Measurements from ENCODE around the gene NEK6. TPM values are rescaled to one million over a fixed set of nuclear protein-coding genes. Genes with fewer than 3 reads are reported as not detected.

The NEK6 gene
- total RNA-seq, 2 experiments from 2014 or later = 0.89 to 1.7 TPM

DNA sequence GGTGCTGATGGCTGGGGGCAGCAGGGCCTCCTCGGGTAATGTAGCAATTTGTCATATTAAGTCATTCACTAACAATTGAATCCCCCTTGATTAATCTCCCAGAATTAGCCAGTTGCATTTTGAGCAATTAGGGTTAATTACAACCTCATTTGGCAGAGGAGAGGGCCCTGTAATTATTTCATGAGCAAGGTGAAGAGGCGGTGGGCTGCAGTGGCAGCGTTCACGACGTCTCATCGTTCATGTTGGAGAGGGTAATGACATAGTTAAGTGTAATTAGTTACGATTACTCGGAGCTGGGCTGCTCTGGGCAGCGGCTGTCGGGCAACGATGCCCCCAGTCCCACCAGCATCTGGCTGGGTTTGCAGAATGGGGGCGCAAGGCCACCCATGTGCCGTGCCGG, 46.0 kb downstream of the NEK6 start:
- H3K4me1 Mint-ChIP-seq (ENCODE audit: low read depth) = no peaks in the 10 kb centered on the region
- intact Hi-C loops (cut with DNase I, micrococcal nuclease) = no loop called here
- Histone ChIP-seq H3K36me3 (ENCODE audit: insufficient read depth, low read length) (peaks cover 16% of the 10 kb centered on the region), H3K9me3 (ENCODE audit: control insufficient read depth in 1 of 2, insufficient read depth in 1 of 2, low read length in 2 of 2) (no peaks in the 10 kb centered on the region), H3K27ac (ENCODE audit: low read depth in 1 of 2, low read length in 2 of 2) (no peak overlapping the region), H3K4me1 (ENCODE audit: insufficient read depth, low read length) (no peaks in the 10 kb centered on the region), H3K4me3 (ENCODE audit: low read length) (no peak overlapping the region), H3K27me3 (ENCODE audit: control insufficient read depth in 1 of 2, insufficient read depth in 2 of 2, low read length in 2 of 2) (no peaks in the 10 kb centered on the region)
- no peaks in the 10 kb centered on the region for H3K27me3 Mint-ChIP-seq
- ATAC-seq (ENCODE audit: poor library complexity) (no peak), DNase-seq (no peak)
- POLR2A ChIA-PET = no interaction called here
- H3K9me3 Mint-ChIP-seq = no peaks in the 10 kb centered on the region
- no peaks in the 10 kb centered on the region for H3K36me3 Mint-ChIP-seq (ENCODE audit: low read depth)
- CTCF ChIA-PET = no interaction called here
- TF ChIP-seq CTCF (IDR thresholded peaks at IDR 0.05) = no peak
- H3K27ac Mint-ChIP-seq = no peak overlapping the region
- H3K4me3 Mint-ChIP-seq = no peak overlapping the region

GRCh38 chr9:124304285-124304684, 46.5 kb downstream of the NEK6 start:
- ChIA-PET POLR2A (no interaction called here), CTCF (no interaction called here)
- Histone ChIP-seq H3K27me3 (ENCODE audit: control insufficient read depth in 1 of 2, insufficient read depth in 2 of 2, low read length in 2 of 2) (no peaks in the 10 kb centered on the region), H3K27ac (ENCODE audit: low read depth in 1 of 2, low read length in 2 of 2) (no peak overlapping the region), H3K4me1 (ENCODE audit: insufficient read depth, low read length) (no peaks in the 10 kb centered on the region), H3K36me3 (ENCODE audit: insufficient read depth, low read length) (peaks cover 16% of the 10 kb centered on the region), H3K4me3 (ENCODE audit: low read length) (no peak overlapping the region), H3K9me3 (ENCODE audit: control insufficient read depth in 1 of 2, insufficient read depth in 1 of 2, low read length in 2 of 2) (no peaks in the 10 kb centered on the region)
- no peak for TF ChIP-seq CTCF (IDR thresholded peaks at IDR 0.05)
- no peak overlapping the region for H3K27ac Mint-ChIP-seq
- H3K36me3 Mint-ChIP-seq (ENCODE audit: low read depth) = no peaks in the 10 kb centered on the region
- ATAC-seq (ENCODE audit: poor library complexity) (no peak), DNase-seq (no peak)
- no peaks in the 10 kb centered on the region for H3K4me1 Mint-ChIP-seq (ENCODE audit: low read depth)
- no peaks in the 10 kb centered on the region for H3K9me3 Mint-ChIP-seq
- intact Hi-C loops (cut with DNase I, micrococcal nuclease) = no loop called here
- no peak overlapping the region for H3K4me3 Mint-ChIP-seq
- H3K27me3 Mint-ChIP-seq = no peaks in the 10 kb centered on the region

DNA sequence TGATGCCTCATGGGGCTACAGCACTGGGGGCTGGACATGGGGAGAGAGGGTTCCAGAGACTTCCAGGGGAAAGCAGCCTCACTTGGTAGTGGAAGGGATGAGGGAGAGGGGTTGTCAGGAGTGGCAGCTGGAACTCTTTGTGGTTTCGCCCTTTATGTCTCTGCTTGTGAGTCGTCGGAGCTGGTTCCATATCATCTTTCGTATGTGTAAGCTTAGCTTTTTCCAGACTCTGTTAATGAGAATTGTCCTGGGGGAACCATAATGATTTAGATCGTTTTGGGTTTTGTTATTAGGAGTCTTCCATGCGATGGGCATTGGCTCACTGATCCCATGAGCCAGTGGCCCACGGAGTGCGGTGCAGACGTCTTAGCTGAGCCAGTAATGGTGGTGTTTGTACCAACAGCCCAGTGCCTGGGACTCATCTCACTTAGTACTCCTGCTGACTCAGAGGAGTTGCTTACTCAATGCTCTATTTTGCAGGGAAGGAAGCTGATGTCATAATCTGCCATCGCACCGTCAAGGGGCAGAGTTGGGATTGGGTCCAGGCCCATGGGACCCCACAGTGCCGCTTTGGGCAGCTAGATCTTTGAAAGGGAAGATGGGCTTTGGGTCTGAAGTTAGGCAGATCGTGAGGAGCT, 48.5 kb downstream of the NEK6 start:
- no peak for TF ChIP-seq CTCF (IDR thresholded peaks at IDR 0.05)
- Mint-ChIP-seq H3K36me3 (ENCODE audit: low read depth) (no peaks in the 10 kb centered on the region), H3K4me3 (no peak overlapping the region), H3K27ac (no peak overlapping the region), H3K9me3 (no peaks in the 10 kb centered on the region), H3K4me1 (ENCODE audit: low read depth) (no peaks in the 10 kb centered on the region), H3K27me3 (no peaks in the 10 kb centered on the region)
- POLR2A ChIA-PET = no interaction called here
- H3K4me3 ChIP-seq (ENCODE audit: low read length) = no peak overlapping the region
- ATAC-seq (ENCODE audit: poor library complexity) (no peak), DNase-seq (peak in 1 of 14 experiments; percentile 18)
- intact Hi-C loops (cut with DNase I, micrococcal nuclease) = no loop called here
- no peak overlapping the region for H3K27ac ChIP-seq (ENCODE audit: low read depth in 1 of 2, low read length in 2 of 2)
- H3K36me3 ChIP-seq (ENCODE audit: insufficient read depth, low read length) = peaks cover 16% of the 10 kb centered on the region
- H3K4me1 ChIP-seq (ENCODE audit: insufficient read depth, low read length) = no peaks in the 10 kb centered on the region
- no peaks in the 10 kb centered on the region for H3K9me3 ChIP-seq (ENCODE audit: control insufficient read depth in 1 of 2, insufficient read depth in 1 of 2, low read length in 2 of 2)
- CTCF ChIA-PET = no interaction called here
- no peaks in the 10 kb centered on the region for H3K27me3 ChIP-seq (ENCODE audit: control insufficient read depth in 1 of 2, insufficient read depth in 2 of 2, low read length in 2 of 2)
